HEK293T (cell line): ENCODE data around the gene UNC119B.
"Not testable (repeated sequence)": the region's sequence is repeated elsewhere in the genome, so short reads cannot be mapped to it uniquely, and the experiment has no call there.

ENCODE experiments used
- ARNT ChIP-seq: fragments of 450-650 bp; IDR thresholded peaks from 2 replicates; pipeline ENCODE4 v1.6.1; 2017; ENCODE audit warnings: mild to moderate bottlenecking
- ELF4 ChIP-seq: fragments of 450-650 bp; IDR thresholded peaks from 2 replicates; pipeline ENCODE4 v1.6.1; 2017; ENCODE audit warnings: antibody characterized with exemption
- FOXA1 ChIP-seq: fragments of 450-650 bp; IDR thresholded peaks from 2 replicates; pipeline ENCODE4 v1.6.1; 2016; ENCODE audit warnings: mild to moderate bottlenecking
- FOXK2 ChIP-seq: fragments of 450-650 bp; IDR thresholded peaks from 2 replicates; pipeline ENCODE4 v1.6.1; 2016; ENCODE audit warnings: mild to moderate bottlenecking
- FOXM1 ChIP-seq: fragments of 450-650 bp; IDR thresholded peaks from 2 replicates; pipeline ENCODE4 v1.6.1; 2017; ENCODE audit warnings: mild to moderate bottlenecking, borderline replicate concordance
- L3MBTL2 ChIP-seq: fragments of 450-650 bp; conservative IDR thresholded peaks from 2 replicates; pipeline ENCODE4 v1.6.1; 2016; ENCODE audit warnings: mild to moderate bottlenecking
- LEF1 ChIP-seq: fragments of 450-650 bp; IDR thresholded peaks from 2 replicates; pipeline ENCODE4 v1.6.1; 2017; ENCODE audit warnings: mild to moderate bottlenecking, borderline replicate concordance
- NFRKB ChIP-seq: fragments of 450-650 bp; IDR thresholded peaks from 2 replicates; pipeline ENCODE4 v1.6.1; 2016; ENCODE audit warnings: mild to moderate bottlenecking, moderate library complexity
- SP1 ChIP-seq: fragments of 450-650 bp; IDR thresholded peaks from 2 replicates; pipeline ENCODE4 v1.6.1; 2017
- SUZ12 ChIP-seq: fragments of 450-650 bp; IDR thresholded peaks from 2 replicates; pipeline ENCODE4 v1.6.1; 2016; ENCODE audit warnings: mild to moderate bottlenecking
- TARDBP ChIP-seq: fragments of 450-650 bp; IDR thresholded peaks from 2 replicates; pipeline ENCODE4 v1.6.1; 2016
- ZNF384 ChIP-seq: fragments of 450-650 bp; IDR thresholded peaks from 2 replicates; pipeline ENCODE4 v1.6.1; 2016
- TF ChIP-seq, protein P1 (sequence below): fragments of 450-650 bp; IDR thresholded peaks from 2 replicates; pipeline ENCODE4 v1.6.1; 2016

DNA sequence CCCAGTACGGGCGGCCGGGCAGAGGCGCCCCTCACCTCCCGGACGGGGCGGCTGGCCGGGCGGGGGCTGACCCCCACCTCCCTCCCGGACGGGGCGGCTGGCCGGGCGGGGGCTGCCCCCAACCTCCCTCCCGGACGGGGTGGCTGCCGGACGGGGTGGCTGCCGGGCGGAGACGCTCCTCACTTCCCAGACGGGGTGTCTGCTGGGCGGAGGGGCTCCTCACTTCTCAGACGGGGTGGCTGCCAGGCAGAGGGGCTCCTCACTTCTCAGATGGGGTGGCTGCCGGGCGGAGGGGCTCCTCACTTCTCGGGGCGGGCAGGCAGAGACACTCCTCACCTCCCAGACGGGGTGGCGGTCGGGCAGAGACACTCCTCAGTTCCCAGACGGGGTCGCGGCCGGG, 21.9 kb downstream of the UNC119B start:
- TF ChIP-seq ELF4, L3MBTL2, FOXA1, LEF1, TARDBP, FOXM1, SUZ12, SP1, FOXK2, ARNT, NFRKB, ZNF384: not testable (repeated sequence)
- TF ChIP-seq, protein P1, sequence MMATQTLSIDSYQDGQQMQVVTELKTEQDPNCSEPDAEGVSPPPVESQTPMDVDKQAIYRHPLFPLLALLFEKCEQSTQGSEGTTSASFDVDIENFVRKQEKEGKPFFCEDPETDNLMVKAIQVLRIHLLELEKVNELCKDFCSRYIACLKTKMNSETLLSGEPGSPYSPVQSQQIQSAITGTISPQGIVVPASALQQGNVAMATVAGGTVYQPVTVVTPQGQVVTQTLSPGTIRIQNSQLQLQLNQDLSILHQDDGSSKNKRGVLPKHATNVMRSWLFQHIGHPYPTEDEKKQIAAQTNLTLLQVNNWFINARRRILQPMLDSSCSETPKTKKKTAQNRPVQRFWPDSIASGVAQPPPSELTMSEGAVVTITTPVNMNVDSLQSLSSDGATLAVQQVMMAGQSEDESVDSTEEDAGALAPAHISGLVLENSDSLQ: not testable (repeated sequence)
